ENCODE data around the gene CYP2F1. TPM values are rescaled to one million over a fixed set of nuclear protein-coding genes. Genes with fewer than 3 reads are reported as not detected.
"Not testable (repeated sequence)": the region's sequence is repeated elsewhere in the genome, so short reads cannot be mapped to it uniquely, and the experiment has no call there.

Gene CYP2F1
- total RNA-seq, 1 donor, result not detected

DNA sequence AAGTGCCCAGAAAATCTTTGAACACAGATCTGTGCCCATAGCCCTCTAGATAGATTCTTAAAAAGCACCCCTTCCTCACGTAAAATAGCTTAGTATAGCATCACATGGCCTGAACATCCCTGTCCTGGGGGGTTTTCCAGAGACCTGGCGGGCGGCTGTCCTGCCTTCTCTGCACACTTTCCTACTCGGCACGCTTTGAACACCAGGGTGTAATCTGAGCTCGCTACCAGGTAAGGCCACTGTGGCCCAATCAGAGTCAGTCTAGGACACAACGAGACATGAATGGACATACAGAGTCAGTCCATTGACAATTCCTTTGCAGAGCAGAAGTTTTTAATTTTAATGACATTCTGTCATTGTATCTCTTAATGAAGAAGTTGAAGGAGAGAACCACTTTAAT is 17.9 kb upstream of the CYP2F1 start:
- Histone ChIP-seq H3K4me3 (ENCODE audit: insufficient read depth, low read length) (no peak overlapping the region), H3K79me2 (ENCODE audit: insufficient read depth, low read length) (no peaks in the 10 kb centered on the region), H2AFZ (ENCODE audit: low read length) (no peak overlapping the region), H3K9me3 (ENCODE audit: low read depth, low read length) (no peaks in the 10 kb centered on the region), H3K36me3 (ENCODE audit: insufficient read depth, low read length) (no peaks in the 10 kb centered on the region), H3K27ac (ENCODE audit: low read depth, low read length) (no peak overlapping the region), H3K27me3 (ENCODE audit: insufficient read depth, low read length) (no peaks in the 10 kb centered on the region), H3K4me2 (ENCODE audit: insufficient read depth, low read length) (no peak overlapping the region), H4K20me1 (ENCODE audit: insufficient read depth, low read length) (no peaks in the 10 kb centered on the region), H3K4me1 (ENCODE audit: insufficient read depth, low read length) (no peaks in the 10 kb centered on the region)
- TF ChIP-seq, protein P1, sequence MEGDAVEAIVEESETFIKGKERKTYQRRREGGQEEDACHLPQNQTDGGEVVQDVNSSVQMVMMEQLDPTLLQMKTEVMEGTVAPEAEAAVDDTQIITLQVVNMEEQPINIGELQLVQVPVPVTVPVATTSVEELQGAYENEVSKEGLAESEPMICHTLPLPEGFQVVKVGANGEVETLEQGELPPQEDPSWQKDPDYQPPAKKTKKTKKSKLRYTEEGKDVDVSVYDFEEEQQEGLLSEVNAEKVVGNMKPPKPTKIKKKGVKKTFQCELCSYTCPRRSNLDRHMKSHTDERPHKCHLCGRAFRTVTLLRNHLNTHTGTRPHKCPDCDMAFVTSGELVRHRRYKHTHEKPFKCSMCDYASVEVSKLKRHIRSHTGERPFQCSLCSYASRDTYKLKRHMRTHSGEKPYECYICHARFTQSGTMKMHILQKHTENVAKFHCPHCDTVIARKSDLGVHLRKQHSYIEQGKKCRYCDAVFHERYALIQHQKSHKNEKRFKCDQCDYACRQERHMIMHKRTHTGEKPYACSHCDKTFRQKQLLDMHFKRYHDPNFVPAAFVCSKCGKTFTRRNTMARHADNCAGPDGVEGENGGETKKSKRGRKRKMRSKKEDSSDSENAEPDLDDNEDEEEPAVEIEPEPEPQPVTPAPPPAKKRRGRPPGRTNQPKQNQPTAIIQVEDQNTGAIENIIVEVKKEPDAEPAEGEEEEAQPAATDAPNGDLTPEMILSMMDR (IDR thresholded peaks at IDR 0.05; ENCODE audit: extremely low read depth, low read depth, low read length), result no peak
- no peak for DNase-seq (ENCODE audit: insufficient read length, low spot score, missing footprints)

DNA sequence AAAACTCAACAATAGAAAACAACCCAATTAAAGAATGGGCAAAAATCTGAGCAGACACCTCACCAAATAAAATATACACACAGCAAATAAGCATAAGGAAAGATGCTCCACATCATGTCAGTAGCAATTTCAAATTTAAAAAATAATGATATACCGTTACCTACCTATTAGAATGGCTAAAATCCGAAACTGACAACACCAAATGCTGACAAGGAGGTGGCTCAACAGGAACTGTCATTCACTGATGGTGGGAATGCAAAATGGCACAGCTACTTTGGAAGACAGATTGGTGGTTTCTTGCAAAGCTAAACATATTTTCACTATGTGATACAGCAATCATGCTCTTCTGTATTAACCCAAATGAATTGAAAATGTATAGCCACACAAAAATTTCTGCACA is 16.9 kb upstream of the CYP2F1 start:
- Histone ChIP-seq H3K79me2 (ENCODE audit: insufficient read depth, low read length) (no peaks in the 10 kb centered on the region), H3K27ac (ENCODE audit: low read depth, low read length) (no peak overlapping the region), H4K20me1 (ENCODE audit: insufficient read depth, low read length) (no peaks in the 10 kb centered on the region), H3K4me1 (ENCODE audit: insufficient read depth, low read length) (no peaks in the 10 kb centered on the region), H3K27me3 (ENCODE audit: insufficient read depth, low read length) (no peaks in the 10 kb centered on the region), H3K9me3 (ENCODE audit: low read depth, low read length) (no peaks in the 10 kb centered on the region), H2AFZ (ENCODE audit: low read length) (no peak overlapping the region), H3K36me3 (ENCODE audit: insufficient read depth, low read length) (no peaks in the 10 kb centered on the region), H3K4me3 (ENCODE audit: insufficient read depth, low read length) (no peak overlapping the region), H3K4me2 (ENCODE audit: insufficient read depth, low read length) (no peak overlapping the region)
- no peak for DNase-seq (ENCODE audit: insufficient read length, low spot score, missing footprints)
- TF ChIP-seq, protein P1 (IDR thresholded peaks at IDR 0.05; ENCODE audit: extremely low read depth, low read depth, low read length), result no peak

DNA sequence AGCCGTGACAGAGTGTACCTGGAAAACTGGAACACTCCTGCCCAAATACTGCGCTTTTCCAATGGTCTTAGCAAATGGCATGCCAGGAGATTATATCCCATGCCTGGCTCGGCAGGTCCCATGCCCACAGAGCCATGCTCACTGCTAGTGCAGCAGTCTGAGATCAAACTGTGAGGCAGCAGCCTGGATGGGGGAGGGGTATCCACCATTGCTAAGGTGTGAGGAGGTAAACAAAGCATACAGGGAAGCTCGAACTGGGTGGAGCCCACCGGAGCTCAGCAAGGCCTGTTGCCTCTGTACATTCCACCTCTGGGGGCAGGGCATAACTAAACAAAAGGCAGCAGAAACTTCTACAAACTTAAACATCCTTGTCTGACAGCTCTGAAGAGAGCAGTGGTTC is 15.5 kb upstream of the CYP2F1 start:
- Histone ChIP-seq H3K36me3 (ENCODE audit: insufficient read depth, low read length) (no peaks in the 10 kb centered on the region), H3K4me3 (ENCODE audit: insufficient read depth, low read length) (no peak overlapping the region), H3K4me1 (ENCODE audit: insufficient read depth, low read length) (no peaks in the 10 kb centered on the region), H3K9me3 (ENCODE audit: low read depth, low read length) (no peaks in the 10 kb centered on the region), H3K27me3 (ENCODE audit: insufficient read depth, low read length) (no peaks in the 10 kb centered on the region), H3K4me2 (ENCODE audit: insufficient read depth, low read length) (no peak overlapping the region), H3K79me2 (ENCODE audit: insufficient read depth, low read length) (no peaks in the 10 kb centered on the region), H3K27ac (ENCODE audit: low read depth, low read length) (no peak overlapping the region), H2AFZ (ENCODE audit: low read length) (no peak overlapping the region), H4K20me1 (ENCODE audit: insufficient read depth, low read length) (no peaks in the 10 kb centered on the region)
- TF ChIP-seq, protein P1 (IDR thresholded peaks at IDR 0.05; ENCODE audit: extremely low read depth, low read depth, low read length), result no peak
- no peak for DNase-seq (ENCODE audit: insufficient read length, low spot score, missing footprints)

DNA sequence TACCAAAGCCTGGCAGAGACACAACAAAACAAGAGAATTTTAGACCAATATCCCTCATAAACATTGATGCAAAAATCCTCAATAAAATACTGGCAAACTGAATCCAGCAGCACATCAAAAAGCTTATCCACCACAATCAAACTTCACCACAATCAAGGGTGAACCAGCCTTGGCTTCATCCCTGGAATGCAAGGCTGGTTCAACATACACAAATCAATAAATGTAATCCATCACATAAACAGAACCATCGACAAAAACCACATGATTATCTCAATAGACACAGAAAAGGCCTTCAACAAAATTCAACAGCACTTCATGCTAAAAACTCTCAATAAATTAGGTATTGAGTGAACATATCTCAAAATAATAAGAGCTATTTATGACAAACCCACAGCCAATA is 12.0 kb upstream of the CYP2F1 start:
- H4K20me1 ChIP-seq (ENCODE audit: insufficient read depth, low read length), result not testable (repeated sequence)

More for the DNA sequence above, 12.0 kb upstream of the CYP2F1 start:
- H3K4me3 ChIP-seq (ENCODE audit: insufficient read depth, low read length); H2AFZ ChIP-seq (ENCODE audit: low read length); H3K4me1 ChIP-seq (ENCODE audit: insufficient read depth, low read length); H3K27ac ChIP-seq (ENCODE audit: low read depth, low read length); H3K36me3 ChIP-seq (ENCODE audit: insufficient read depth, low read length); H3K4me2 ChIP-seq (ENCODE audit: insufficient read depth, low read length); H3K79me2 ChIP-seq (ENCODE audit: insufficient read depth, low read length); H3K27me3 ChIP-seq (ENCODE audit: insufficient read depth, low read length); H3K9me3 ChIP-seq (ENCODE audit: low read depth, low read length); DNase-seq (ENCODE audit: insufficient read length, low spot score, missing footprints): not testable (repeated sequence)

All from osteoblast (primary cell).